ENCODE measurements around the gene RIMS1. TPM values are rescaled to one million over a fixed set of nuclear protein-coding genes. Genes with fewer than 3 reads are reported as not detected.

RIMS1 gene
- total RNA-seq, 2 donors from 2014 or later = 3.5 to 5.7 TPM

DNA sequence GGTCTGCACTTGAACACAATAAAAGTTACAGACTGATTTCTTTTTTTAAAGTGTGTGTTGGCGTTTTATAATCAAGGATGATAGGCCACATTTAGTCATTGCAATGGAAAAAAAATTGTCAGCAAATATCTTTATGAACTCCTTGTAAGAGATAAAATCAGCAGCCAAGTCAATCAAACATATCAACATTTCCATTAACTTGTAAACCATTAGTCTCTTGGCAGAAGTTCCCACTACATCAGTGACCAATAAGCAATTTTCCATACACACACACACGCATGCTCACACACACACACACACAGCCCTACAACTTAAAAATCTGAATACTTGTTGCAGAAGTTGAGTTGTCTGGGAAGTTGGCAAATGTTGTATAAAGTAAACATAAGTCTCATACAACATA is 419.6 kb downstream of the RIMS1 start:
- TF ChIP-seq CTCF (IDR thresholded peaks at IDR 0.05) = no peak
- ATAC-seq (ENCODE audit: insufficient number of reproducible peaks, low FRiP score, low read depth) (no peak), DNase-seq (ENCODE audit: low spot score) (no peak)
- no peaks in the 10 kb centered on the region for H3K27me3 ChIP-seq (replicated peaks; ENCODE audit: insufficient read depth)
- H3K4me1 ChIP-seq (ENCODE audit: control insufficient read depth in 1 of 2, low read depth in 2 of 2) = no peaks in the 10 kb centered on the region
- no peaks in the 10 kb centered on the region for H3K36me3 ChIP-seq
- no peak overlapping the region for H3K4me3 ChIP-seq
- no peaks in the 10 kb centered on the region for H3K9me3 ChIP-seq
- no peak overlapping the region for H3K27ac ChIP-seq

GRCh38 chr6:72316675-72317380 is 430.5 kb downstream of the RIMS1 start:
- Histone ChIP-seq H3K36me3 (no peaks in the 10 kb centered on the region), H3K9me3 (no peaks in the 10 kb centered on the region), H3K27me3 (replicated peaks; ENCODE audit: insufficient read depth) (no peaks in the 10 kb centered on the region), H3K27ac (no peak overlapping the region), H3K4me1 (ENCODE audit: control insufficient read depth in 1 of 2, low read depth in 2 of 2) (no peaks in the 10 kb centered on the region), H3K4me3 (no peak overlapping the region)
- DNase-seq (ENCODE audit: low spot score) (no peak), ATAC-seq (ENCODE audit: insufficient number of reproducible peaks, low FRiP score, low read depth) (no peak)
- no peak for TF ChIP-seq CTCF (IDR thresholded peaks at IDR 0.05)

DNA sequence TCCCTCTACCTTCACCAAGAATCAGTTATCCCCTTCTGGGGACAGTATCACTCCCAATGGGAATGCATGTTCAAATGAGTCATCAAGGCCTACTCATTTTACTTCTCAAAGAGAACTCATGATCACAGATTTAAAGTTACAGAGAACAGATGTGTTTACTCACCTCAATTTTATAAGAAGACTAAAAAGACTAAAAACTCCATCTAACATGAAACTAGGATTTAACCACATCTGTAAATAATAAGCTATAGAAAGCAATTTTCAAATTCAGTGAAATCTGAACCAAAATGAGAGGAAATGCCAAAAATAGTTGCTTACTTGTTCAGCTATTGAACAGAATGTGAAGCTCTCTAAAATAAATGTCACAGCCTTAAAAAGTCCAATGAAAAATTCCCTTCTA is 435.4 kb downstream of the RIMS1 start:
- no peak for ATAC-seq (ENCODE audit: insufficient number of reproducible peaks, low FRiP score, low read depth)
- DNase-seq (ENCODE audit: low spot score) = no peak
- TF ChIP-seq CTCF (IDR thresholded peaks at IDR 0.05) = no peak
- Histone ChIP-seq H3K4me1 (ENCODE audit: control insufficient read depth in 1 of 2, low read depth in 2 of 2) (no peaks in the 10 kb centered on the region), H3K27ac (no peak overlapping the region), H3K9me3 (no peaks in the 10 kb centered on the region), H3K27me3 (replicated peaks; ENCODE audit: insufficient read depth) (no peaks in the 10 kb centered on the region), H3K36me3 (no peaks in the 10 kb centered on the region), H3K4me3 (no peak overlapping the region)

GRCh38 chr6:72322771-72323170 is 436.4 kb downstream of the RIMS1 start:
- DNase-seq (ENCODE audit: low spot score) (no peak), ATAC-seq (ENCODE audit: insufficient number of reproducible peaks, low FRiP score, low read depth) (no peak)
- no peak for TF ChIP-seq CTCF (IDR thresholded peaks at IDR 0.05)
- Histone ChIP-seq H3K9me3 (no peaks in the 10 kb centered on the region), H3K4me3 (no peak overlapping the region), H3K4me1 (ENCODE audit: control insufficient read depth in 1 of 2, low read depth in 2 of 2) (no peaks in the 10 kb centered on the region), H3K27me3 (replicated peaks; ENCODE audit: insufficient read depth) (no peaks in the 10 kb centered on the region), H3K36me3 (no peaks in the 10 kb centered on the region), H3K27ac (no peak overlapping the region)

GRCh38 chr6:72324591-72324990 is 438.2 kb downstream of the RIMS1 start:
- Histone ChIP-seq H3K9me3 (no peaks in the 10 kb centered on the region), H3K27ac (no peak overlapping the region), H3K36me3 (no peaks in the 10 kb centered on the region), H3K27me3 (replicated peaks; ENCODE audit: insufficient read depth) (no peaks in the 10 kb centered on the region), H3K4me1 (ENCODE audit: control insufficient read depth in 1 of 2, low read depth in 2 of 2) (no peaks in the 10 kb centered on the region), H3K4me3 (no peak overlapping the region)
- no peak for ATAC-seq (ENCODE audit: insufficient number of reproducible peaks, low FRiP score, low read depth)
- no peak for DNase-seq (ENCODE audit: low spot score)
- no peak for TF ChIP-seq CTCF (IDR thresholded peaks at IDR 0.05)
